ENCODE measurements around the gene PNPLA3.

DNA sequence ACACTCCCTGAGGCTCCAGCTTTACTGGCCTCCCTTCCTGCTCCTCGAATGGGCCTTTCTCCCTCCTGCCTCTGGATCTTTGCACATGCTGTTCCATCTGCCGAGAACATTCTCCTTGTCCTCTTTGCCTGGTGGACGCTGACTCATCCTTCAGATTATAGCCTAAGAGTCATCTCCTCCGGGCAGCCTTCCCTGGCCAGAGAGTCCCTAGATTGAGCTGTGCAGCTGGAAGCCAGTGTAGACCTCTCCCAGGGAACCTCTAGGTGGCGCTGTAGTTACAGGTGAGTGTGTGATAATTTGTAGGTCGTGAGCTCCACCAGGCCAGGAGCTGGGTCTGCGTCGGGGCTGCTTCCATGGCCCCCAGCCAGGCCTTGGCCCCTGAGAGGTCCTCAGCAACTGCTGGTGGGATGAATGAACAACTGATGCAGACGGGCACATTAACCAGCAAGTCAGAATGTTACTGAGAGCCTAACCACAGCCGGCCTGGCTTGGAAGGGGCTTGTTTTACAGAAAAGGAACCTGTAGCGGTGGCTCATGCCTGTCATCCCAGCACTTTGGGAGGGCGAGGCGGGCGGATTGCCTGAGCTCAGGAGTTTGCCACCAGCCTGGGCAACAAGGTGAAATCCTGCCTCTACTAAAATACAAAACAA is 40.5 kb upstream of the PNPLA3 start:
- TF ChIP-seq, protein P1, sequence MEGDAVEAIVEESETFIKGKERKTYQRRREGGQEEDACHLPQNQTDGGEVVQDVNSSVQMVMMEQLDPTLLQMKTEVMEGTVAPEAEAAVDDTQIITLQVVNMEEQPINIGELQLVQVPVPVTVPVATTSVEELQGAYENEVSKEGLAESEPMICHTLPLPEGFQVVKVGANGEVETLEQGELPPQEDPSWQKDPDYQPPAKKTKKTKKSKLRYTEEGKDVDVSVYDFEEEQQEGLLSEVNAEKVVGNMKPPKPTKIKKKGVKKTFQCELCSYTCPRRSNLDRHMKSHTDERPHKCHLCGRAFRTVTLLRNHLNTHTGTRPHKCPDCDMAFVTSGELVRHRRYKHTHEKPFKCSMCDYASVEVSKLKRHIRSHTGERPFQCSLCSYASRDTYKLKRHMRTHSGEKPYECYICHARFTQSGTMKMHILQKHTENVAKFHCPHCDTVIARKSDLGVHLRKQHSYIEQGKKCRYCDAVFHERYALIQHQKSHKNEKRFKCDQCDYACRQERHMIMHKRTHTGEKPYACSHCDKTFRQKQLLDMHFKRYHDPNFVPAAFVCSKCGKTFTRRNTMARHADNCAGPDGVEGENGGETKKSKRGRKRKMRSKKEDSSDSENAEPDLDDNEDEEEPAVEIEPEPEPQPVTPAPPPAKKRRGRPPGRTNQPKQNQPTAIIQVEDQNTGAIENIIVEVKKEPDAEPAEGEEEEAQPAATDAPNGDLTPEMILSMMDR (IDR thresholded peaks at IDR 0.05) = peak; percentile 85
- TF ChIP-seq SIN3A (IDR thresholded peaks at IDR 0.05; ENCODE audit: borderline replicate concordance, insufficient read depth, low read depth, low read length) (no peak), POLR2AphosphoS5 (IDR thresholded peaks at IDR 0.05; ENCODE audit: low read depth, low read length) (no peak), TCF7L2 (IDR thresholded peaks at IDR 0.05; ENCODE audit: low read depth, low read length) (no peak)
- TF ChIP-seq, protein P2, sequence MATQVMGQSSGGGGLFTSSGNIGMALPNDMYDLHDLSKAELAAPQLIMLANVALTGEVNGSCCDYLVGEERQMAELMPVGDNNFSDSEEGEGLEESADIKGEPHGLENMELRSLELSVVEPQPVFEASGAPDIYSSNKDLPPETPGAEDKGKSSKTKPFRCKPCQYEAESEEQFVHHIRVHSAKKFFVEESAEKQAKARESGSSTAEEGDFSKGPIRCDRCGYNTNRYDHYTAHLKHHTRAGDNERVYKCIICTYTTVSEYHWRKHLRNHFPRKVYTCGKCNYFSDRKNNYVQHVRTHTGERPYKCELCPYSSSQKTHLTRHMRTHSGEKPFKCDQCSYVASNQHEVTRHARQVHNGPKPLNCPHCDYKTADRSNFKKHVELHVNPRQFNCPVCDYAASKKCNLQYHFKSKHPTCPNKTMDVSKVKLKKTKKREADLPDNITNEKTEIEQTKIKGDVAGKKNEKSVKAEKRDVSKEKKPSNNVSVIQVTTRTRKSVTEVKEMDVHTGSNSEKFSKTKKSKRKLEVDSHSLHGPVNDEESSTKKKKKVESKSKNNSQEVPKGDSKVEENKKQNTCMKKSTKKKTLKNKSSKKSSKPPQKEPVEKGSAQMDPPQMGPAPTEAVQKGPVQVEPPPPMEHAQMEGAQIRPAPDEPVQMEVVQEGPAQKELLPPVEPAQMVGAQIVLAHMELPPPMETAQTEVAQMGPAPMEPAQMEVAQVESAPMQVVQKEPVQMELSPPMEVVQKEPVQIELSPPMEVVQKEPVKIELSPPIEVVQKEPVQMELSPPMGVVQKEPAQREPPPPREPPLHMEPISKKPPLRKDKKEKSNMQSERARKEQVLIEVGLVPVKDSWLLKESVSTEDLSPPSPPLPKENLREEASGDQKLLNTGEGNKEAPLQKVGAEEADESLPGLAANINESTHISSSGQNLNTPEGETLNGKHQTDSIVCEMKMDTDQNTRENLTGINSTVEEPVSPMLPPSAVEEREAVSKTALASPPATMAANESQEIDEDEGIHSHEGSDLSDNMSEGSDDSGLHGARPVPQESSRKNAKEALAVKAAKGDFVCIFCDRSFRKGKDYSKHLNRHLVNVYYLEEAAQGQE (IDR thresholded peaks at IDR 0.05; ENCODE audit: insufficient read depth in 1 of 2, low read depth in 2 of 2, low read length in 1 of 2) = no peak

Measured in Panc1 (cell line).